OCI-LY1 (cell line): ENCODE data around the gene ABHD17A.

Experiments used
- H2AFZ ChIP-seq: fragments of 200-600 bp; sonication (generic), shearing (Covaris generic); 2 replicates; pipeline ENCODE4 v1.6.0; 2014; ENCODE audit warnings: antibody characterized with exemption, mild to moderate bottlenecking, low read length
- H3F3A ChIP-seq: fragments of 200-600 bp; sonication (generic), shearing (Covaris generic); 2 replicates; pipeline ENCODE4 v1.6.0; 2014; ENCODE audit warnings: mild to moderate bottlenecking, antibody characterized with exemption, low read length, moderate library complexity; ENCODE audit not compliant: insufficient read depth
- H3K27ac ChIP-seq: fragments of 200-600 bp; sonication (generic); 2 replicates; pipeline ENCODE4 v1.5.1; 2014; ENCODE audit warnings: low read length, mixed run types, mild to moderate bottlenecking, low read depth; ENCODE audit not compliant: poor library complexity, severe bottlenecking
- H3K27me3 ChIP-seq: fragments of 200-600 bp; sonication (generic); 2 replicates; pipeline ENCODE4 v1.6.0; 2014; ENCODE audit warnings: antibody characterized with exemption, mild to moderate bottlenecking, low read length, moderate library complexity; ENCODE audit not compliant: insufficient read depth
- H3K36me3 ChIP-seq: fragments of 200-600 bp; sonication (generic); 2 replicates; pipeline ENCODE4 v1.6.1; 2014; ENCODE audit warnings: mild to moderate bottlenecking, antibody characterized with exemption, low read length, moderate library complexity, mixed read lengths; ENCODE audit not compliant: insufficient read depth
- H3K4me1 ChIP-seq: fragments of 200-600 bp; sonication (generic); 2 replicates; pipeline ENCODE4 v1.5.1; 2014; ENCODE audit warnings: mild to moderate bottlenecking, low read length, moderate library complexity; ENCODE audit not compliant: insufficient read depth, severe bottlenecking
- H3K4me2 ChIP-seq: fragments of 200-600 bp; sonication (generic), shearing (Covaris generic); 2 replicates; pipeline ENCODE4 v1.6.1; 2014; ENCODE audit warnings: low read length
- H3K4me3 ChIP-seq: fragments of 200-600 bp; sonication (generic); 2 replicates; pipeline ENCODE4 v1.5.1; 2014; ENCODE audit warnings: low read length, low read depth, mild to moderate bottlenecking, mixed read lengths; ENCODE audit not compliant: poor library complexity, severe bottlenecking
- H3K79me2 ChIP-seq: fragments of 200-600 bp; shearing (Covaris generic); 2 replicates; pipeline ENCODE4 v1.6.1; 2016; ENCODE audit warnings: mixed run types, low read length, mixed read lengths; ENCODE audit not compliant: insufficient read depth
- H3K9ac ChIP-seq: fragments of 200-600 bp; sonication (generic), shearing (Covaris generic); 2 replicates; pipeline ENCODE4 v1.6.1; 2014; ENCODE audit warnings: mild to moderate bottlenecking, low read length, mixed read lengths
- H3K9me2 ChIP-seq: fragments of 200-600 bp; sonication (generic), shearing (Covaris generic); 2 replicates; pipeline ENCODE4 v1.6.1; 2014; ENCODE audit warnings: low read depth, mild to moderate bottlenecking, low read length, mixed read lengths
- H3K9me3 ChIP-seq: fragments of 200-600 bp; shearing (Covaris generic); 2 replicates; pipeline ENCODE4 v1.6.1; 2014; ENCODE audit warnings: low read length, mixed read lengths
- H4K20me1 ChIP-seq: fragments of 200-600 bp; sonication (generic), shearing (Covaris generic); 2 replicates; pipeline ENCODE4 v1.6.0; 2016; ENCODE audit warnings: mild to moderate bottlenecking, low read length; ENCODE audit not compliant: insufficient read depth
- CTCF ChIP-seq: fragments of 200-600 bp; sonication (generic), shearing (Covaris generic); IDR thresholded peaks from 2 replicates; pipeline ENCODE4 v1.5.1; 2017; ENCODE audit warnings: mild to moderate bottlenecking, antibody characterized with exemption, low read length, moderate library complexity, mixed read lengths
- EZH2 ChIP-seq: fragments of 200-600 bp; sonication (generic), shearing (Covaris generic); IDR thresholded peaks from 2 replicates; pipeline ENCODE4 v1.8.0; 2017; ENCODE audit warnings: borderline replicate concordance, mixed run types, mild to moderate bottlenecking, antibody characterized with exemption, low read length, moderate library complexity, mixed read lengths

Gene ABHD17A

GRCh38 chr19:1921825-1922224 is 36.5 kb upstream of the ABHD17A start:
- Histone ChIP-seq H3K9me3 (no peaks in the 10 kb centered on the region), H3K27me3 (no peaks in the 10 kb centered on the region), H3K4me3 (no peak overlapping the region), H2AFZ (no peak overlapping the region), H3K27ac (no peak overlapping the region), H3K4me1 (peaks cover 13% of the 10 kb centered on the region), H3K9ac (no peak overlapping the region), H3K36me3 (peaks cover 58% of the 10 kb centered on the region), H3K9me2 (no peaks in the 10 kb centered on the region), H3K79me2 (no peaks in the 10 kb centered on the region), H4K20me1 (no peaks in the 10 kb centered on the region), H3K4me2 (no peak overlapping the region), H3F3A (no peaks in the 10 kb centered on the region)
- TF ChIP-seq EZH2: no peak
- no peak for TF ChIP-seq CTCF

GRCh38 chr19:1921326-1921725 is 36.0 kb upstream of the ABHD17A start:
- Histone ChIP-seq H3K27ac (no peak overlapping the region), H2AFZ (no peak overlapping the region), H3K36me3 (peaks cover 58% of the 10 kb centered on the region), H3K9me3 (no peaks in the 10 kb centered on the region), H3K9me2 (no peaks in the 10 kb centered on the region), H4K20me1 (no peaks in the 10 kb centered on the region), H3K4me2 (no peak overlapping the region), H3K4me1 (peaks cover 13% of the 10 kb centered on the region), H3K27me3 (no peaks in the 10 kb centered on the region), H3K4me3 (no peak overlapping the region), H3F3A (no peaks in the 10 kb centered on the region), H3K79me2 (no peaks in the 10 kb centered on the region), H3K9ac (no peak overlapping the region)
- TF ChIP-seq CTCF (no peak), EZH2 (no peak)

- Histone ChIP-seq H4K20me1 (no peaks in the 10 kb centered on the region), H3K36me3 (peaks cover 57% of the 10 kb centered on the region), H3K4me1 (peaks cover 13% of the 10 kb centered on the region), H3K4me2 (no peak overlapping the region), H3K9me3 (no peaks in the 10 kb centered on the region), H3K79me2 (no peaks in the 10 kb centered on the region), H2AFZ (no peak overlapping the region), H3K4me3 (no peak overlapping the region), H3K27ac (no peak overlapping the region), H3K27me3 (no peaks in the 10 kb centered on the region), H3F3A (no peaks in the 10 kb centered on the region), H3K9me2 (no peaks in the 10 kb centered on the region), H3K9ac (no peak overlapping the region)
- TF ChIP-seq EZH2 (no peak), CTCF (no peak)
Measured at GRCh38 chr19:1920644-1921043, 35.3 kb upstream of the ABHD17A start.
